Transverse colon (tissue), 4 donors: Measurements from ENCODE around the gene ALB. TPM values are rescaled to one million over a fixed set of nuclear protein-coding genes. Genes with fewer than 3 reads are reported as not detected.

Experiments
- DNase-seq: peaks from one replicate; pipeline ENCODE4 v3.0.0-alpha.2; 2019
- H3K27ac ChIP-seq, 4 donors: fragments of 200-600 bp; sonication (generic); 2 replicates each; pipeline ENCODE4 v1.5.1; 2016 to 2018; ENCODE audit warnings: inconsistent platforms in 4 of 4
- H3K27me3 ChIP-seq: fragments of 200-600 bp; sonication (generic); 2 replicates; pipeline ENCODE4 v1.5.1; 2017; ENCODE audit warnings: inconsistent platforms
- H3K36me3 ChIP-seq, 4 donors: fragments of 200-600 bp; sonication (generic); 2 replicates each; pipeline ENCODE4 v1.5.1; 2017 to 2019; ENCODE audit warnings: inconsistent platforms in 4 of 4
- H3K4me1 ChIP-seq, 4 donors: fragments of 200-600 bp; sonication (generic); 2 replicates each; pipeline ENCODE4 v1.5.1; 2017 to 2020; ENCODE audit warnings: inconsistent platforms in 4 of 4
- H3K4me3 ChIP-seq, 4 donors: fragments of 200-600 bp; sonication (generic); 1 replicate in 1 of 4; 2 replicates in 3 of 4; pipeline versions ENCODE4 v1.5.1 to v1.6.1; 2017 to 2019; ENCODE audit warnings: inconsistent platforms in 4 of 4
- H3K9me3 ChIP-seq, 2 donors: fragments of 200-600 bp; sonication (generic); 2 replicates each; pipeline ENCODE4 v1.5.1; 2017 to 2019; ENCODE audit warnings: inconsistent platforms in 2 of 2
- CTCF ChIP-seq, 5 experiments: fragments of 200-600 bp in 3 of 5; fragments of 450-650 bp in 2 of 5; sonication (generic) in 3 of 5; IDR thresholded peaks; 1 replicate in 2 of 5; 2 replicates in 3 of 5; pipeline ENCODE4 v1.5.1; 2016 to 2017; ENCODE audit warnings: antibody characterized with exemption in 5 of 5, inconsistent platforms in 3 of 5, mild to moderate bottlenecking in 2 of 5, moderate library complexity in 1 of 5
- EP300 ChIP-seq: sonication (generic); formaldehyde crosslinking; IDR thresholded peaks from one replicate; pipeline ENCODE4 v1.6.1; 2017; ENCODE audit warnings: antibody characterized with exemption, low read depth
- POLR2A ChIP-seq: fragments of 450-650 bp; IDR thresholded peaks from one replicate; pipeline ENCODE4 v1.6.1; 2016; ENCODE audit warnings: antibody characterized with exemption, mild to moderate bottlenecking, moderate library complexity
- POLR2AphosphoS5 ChIP-seq, 3 donors: sonication (generic); formaldehyde crosslinking; IDR thresholded peaks; one replicate each; pipeline ENCODE4 v1.6.1; 2016; ENCODE audit warnings: antibody characterized with exemption in 3 of 3
- WGBS, 2 donors: methylation state at CpG; one replicate each; pipeline ENCODE4 v1.1.5; 2018; ENCODE audit warnings: low coverage in 1 of 2; 5-methylcytosine and 5-hydroxymethylcytosine counted together
- in situ Hi-C, 4 donors: fragments of 200-750 bp; cut with MboI; loops; one replicate each; pipeline versions ENCODE4 v1.15.0 to v1.15.1; 2017; ENCODE audit warnings: low sequenced_read_pairs in 3 of 4, low pct_ligation_motif_present in 1 of 4, low pct_unique_long_range_greater_than_20kb in 1 of 4
- intact Hi-C: fragments of 100-400 bp; cut with DNase I; formaldehyde crosslinking; loops from one replicate; pipeline ENCODE4 v1.15.1; 2023; ENCODE audit warnings: low total_unique reads
- total RNA-seq, 4 donors: library from RNA; depleted of rRNA; stranded (reverse); fragments of >200 nt; gene quantifications; one replicate each; pipeline ENCODE4 v1.1.0, GENCODE V29; 2016

The ALB gene
- total RNA-seq, 4 donors from 2014 or later = 0.64 TPM; not detected in 3

- no peak for DNase-seq
- 71 to 80% methylated on average over 2 of the region's 2 CpGs for WGBS, 2 donors
- TF ChIP-seq POLR2A (no peak), POLR2AphosphoS5 (IDR thresholded peaks at IDR 0.05) (no peak), CTCF (IDR thresholded peaks at IDR 0.05) (no peak), EP300 (no peak)
- in situ Hi-C loops (no loop called here), intact Hi-C loops (no loop called here)
- Histone ChIP-seq H3K27me3 (no peaks in the 10 kb centered on the region), H3K4me3 (no peak overlapping the region), H3K9me3 (no peaks in the 10 kb centered on the region), H3K4me1 (no peaks in the 10 kb centered on the region), H3K27ac (no peak overlapping the region), H3K36me3 (no peaks in the 10 kb centered on the region)
These were observed 35.4 kb downstream of the ALB start for GRCh38 chr4:73439445-73439844.

- Histone ChIP-seq H3K27ac (no peak overlapping the region), H3K9me3 (no peaks in the 10 kb centered on the region), H3K27me3 (no peaks in the 10 kb centered on the region), H3K36me3 (no peaks in the 10 kb centered on the region), H3K4me3 (no peak overlapping the region), H3K4me1 (no peaks in the 10 kb centered on the region)
- DNase-seq = no peak
- in situ Hi-C loops (no loop called here), intact Hi-C loops (no loop called here)
- WGBS, 2 donors = 80% methylated on average over 3 of the region's 3 CpGs
- TF ChIP-seq CTCF (IDR thresholded peaks at IDR 0.05) (no peak), EP300 (no peak), POLR2A (no peak)
These were observed 35.9 kb downstream of the ALB start for GRCh38 chr4:73439991-73440390.

- 85 to 88% methylated on average over 3 of the region's 3 CpGs for WGBS, 2 donors
- Histone ChIP-seq H3K9me3 (no peaks in the 10 kb centered on the region), H3K36me3 (no peaks in the 10 kb centered on the region), H3K27ac (no peak overlapping the region), H3K4me1 (no peaks in the 10 kb centered on the region), H3K27me3 (no peaks in the 10 kb centered on the region), H3K4me3 (no peak overlapping the region)
- no peak for TF ChIP-seq POLR2AphosphoS5 (IDR thresholded peaks at IDR 0.05)
- no peak for TF ChIP-seq POLR2A
- TF ChIP-seq EP300 = no peak
- TF ChIP-seq CTCF (IDR thresholded peaks at IDR 0.05) = no peak
- no peak for DNase-seq
- in situ Hi-C loops (no loop called here), intact Hi-C loops (no loop called here)
These were observed 36.6 kb downstream of the ALB start for GRCh38 chr4:73440653-73441052.

- DNase-seq = no peak
- H3K4me1 ChIP-seq = no peaks in the 10 kb centered on the region
- no peak overlapping the region for H3K4me3 ChIP-seq
- no peaks in the 10 kb centered on the region for H3K9me3 ChIP-seq
- intact Hi-C loops (no loop called here), in situ Hi-C loops (no loop called here)
- WGBS, 2 donors = 48 to 56% methylated on average over 5 of the region's 5 CpGs
- H3K36me3 ChIP-seq = no peaks in the 10 kb centered on the region
- no peak overlapping the region for H3K27ac ChIP-seq
- TF ChIP-seq CTCF (IDR thresholded peaks at IDR 0.05) = no peak
- no peak for TF ChIP-seq POLR2A
- TF ChIP-seq EP300 = no peak
- TF ChIP-seq POLR2AphosphoS5 (IDR thresholded peaks at IDR 0.05) = no peak
- no peaks in the 10 kb centered on the region for H3K27me3 ChIP-seq
These were observed 38.2 kb downstream of the ALB start for GRCh38 chr4:73442275-73442674.
